Peyer's patch (tissue), 4 donors: Measurements from ENCODE around the gene FGF16. TPM values are rescaled to one million over a fixed set of nuclear protein-coding genes. Genes with fewer than 3 reads are reported as not detected.

Experiments used
- DNase-seq, 3 donors: peaks; one replicate each; pipeline ENCODE4 v3.0.0-alpha.2; 2017 to 2019
- H3K27ac ChIP-seq, 4 donors: fragments of 200-600 bp; sonication (generic); one replicate each; pipeline ENCODE4 v1.5.1; 2016 to 2019
- H3K27me3 ChIP-seq, 2 donors: fragments of 200-600 bp; sonication (generic); one replicate each; pipeline ENCODE4 v1.5.1; 2019
- H3K36me3 ChIP-seq, 3 donors: fragments of 200-600 bp; sonication (generic); one replicate each; pipeline ENCODE4 v1.5.1; 2016 to 2019
- H3K4me1 ChIP-seq, 4 donors: fragments of 200-600 bp; sonication (generic); one replicate each; pipeline ENCODE4 v1.5.1; 2016 to 2019
- H3K4me3 ChIP-seq, 4 donors: fragments of 200-600 bp; sonication (generic); 1 replicate in 3 of 4; 2 replicates in 1 of 4; pipeline ENCODE4 v1.5.1; 2016 to 2019; ENCODE audit warnings: mild to moderate bottlenecking in 1 of 4
- H3K9me3 ChIP-seq, 4 donors: fragments of 200-600 bp; sonication (generic); one replicate each; pipeline ENCODE4 v1.5.1; 2016 to 2019; ENCODE audit warnings: mild to moderate bottlenecking in 1 of 4
- POLR2A ChIP-seq, 2 donors: fragments of 450-650 bp; IDR thresholded peaks; one replicate each; pipeline ENCODE4 v1.5.1; 2017; ENCODE audit warnings: antibody characterized with exemption in 2 of 2, mild to moderate bottlenecking in 2 of 2, moderate library complexity in 2 of 2
- total RNA-seq, 4 donors: library from RNA; depleted of rRNA; stranded (reverse); fragments of >200 nt; gene quantifications; one replicate each; pipeline ENCODE4 v1.1.0, GENCODE V29; 2016
- TF ChIP-seq, protein P1 (sequence below), 6 experiments: fragments of 450-650 bp in 4 of 6; fragments of 200-600 bp in 2 of 6; sonication (generic) in 1 of 6; IDR thresholded peaks; one replicate each; pipeline ENCODE4 v1.5.1; 2017 to 2019; ENCODE audit warnings: antibody characterized with exemption in 6 of 6, mild to moderate bottlenecking in 3 of 6, moderate library complexity in 1 of 6

Gene FGF16
- total RNA-seq, 4 donors from 2014 or later: not detected

GRCh38 chrX:77441033-77441432 is 6.2 kb upstream of the FGF16 start:
- Histone ChIP-seq H3K4me1 (no peaks in the 10 kb centered on the region), H3K27ac (no peak overlapping the region), H3K9me3 (no peaks in the 10 kb centered on the region), H3K36me3 (no peaks in the 10 kb centered on the region), H3K4me3 (no peak overlapping the region), H3K27me3 (no peaks in the 10 kb centered on the region)
- no peak for DNase-seq
- TF ChIP-seq, protein P1, sequence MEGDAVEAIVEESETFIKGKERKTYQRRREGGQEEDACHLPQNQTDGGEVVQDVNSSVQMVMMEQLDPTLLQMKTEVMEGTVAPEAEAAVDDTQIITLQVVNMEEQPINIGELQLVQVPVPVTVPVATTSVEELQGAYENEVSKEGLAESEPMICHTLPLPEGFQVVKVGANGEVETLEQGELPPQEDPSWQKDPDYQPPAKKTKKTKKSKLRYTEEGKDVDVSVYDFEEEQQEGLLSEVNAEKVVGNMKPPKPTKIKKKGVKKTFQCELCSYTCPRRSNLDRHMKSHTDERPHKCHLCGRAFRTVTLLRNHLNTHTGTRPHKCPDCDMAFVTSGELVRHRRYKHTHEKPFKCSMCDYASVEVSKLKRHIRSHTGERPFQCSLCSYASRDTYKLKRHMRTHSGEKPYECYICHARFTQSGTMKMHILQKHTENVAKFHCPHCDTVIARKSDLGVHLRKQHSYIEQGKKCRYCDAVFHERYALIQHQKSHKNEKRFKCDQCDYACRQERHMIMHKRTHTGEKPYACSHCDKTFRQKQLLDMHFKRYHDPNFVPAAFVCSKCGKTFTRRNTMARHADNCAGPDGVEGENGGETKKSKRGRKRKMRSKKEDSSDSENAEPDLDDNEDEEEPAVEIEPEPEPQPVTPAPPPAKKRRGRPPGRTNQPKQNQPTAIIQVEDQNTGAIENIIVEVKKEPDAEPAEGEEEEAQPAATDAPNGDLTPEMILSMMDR (IDR thresholded peaks at IDR 0.05): no peak
- TF ChIP-seq POLR2A (IDR thresholded peaks at IDR 0.05): no peak

DNA sequence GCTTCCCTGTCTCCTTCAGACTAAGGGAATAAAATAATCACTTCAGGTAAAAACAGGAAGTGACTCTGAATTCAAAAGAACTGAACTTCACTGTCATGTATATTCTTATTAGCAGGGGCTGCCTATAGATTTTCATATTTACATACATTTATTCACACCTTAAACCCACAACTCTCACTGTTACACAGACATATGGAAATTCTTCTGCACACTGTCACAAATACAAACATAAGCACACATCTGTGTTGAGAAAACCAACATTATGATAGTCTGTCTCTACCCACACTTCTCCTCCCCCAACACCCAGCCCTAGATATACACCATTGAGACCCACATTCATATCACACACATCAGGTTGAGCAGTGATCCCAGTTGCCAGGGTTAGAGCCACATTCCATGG is 5.7 kb upstream of the FGF16 start:
- H3K36me3 ChIP-seq: no peaks in the 10 kb centered on the region
- TF ChIP-seq, protein P1 (IDR thresholded peaks at IDR 0.05): no peak
- TF ChIP-seq POLR2A (IDR thresholded peaks at IDR 0.05): no peak

GRCh38 chrX:77442728-77443127 is 4.5 kb upstream of the FGF16 start:
- no peak for TF ChIP-seq POLR2A (IDR thresholded peaks at IDR 0.05)
- TF ChIP-seq, protein P1 (IDR thresholded peaks at IDR 0.05): no peak
- Histone ChIP-seq H3K9me3 (no peaks in the 10 kb centered on the region), H3K4me1 (no peaks in the 10 kb centered on the region), H3K27me3 (no peaks in the 10 kb centered on the region), H3K27ac (no peak overlapping the region), H3K36me3 (no peaks in the 10 kb centered on the region), H3K4me3 (no peak overlapping the region)
- no peak for DNase-seq

More for the DNA sequence above, 5.7 kb upstream of the FGF16 start:
- no peaks in the 10 kb centered on the region for H3K9me3 ChIP-seq
- H3K27ac ChIP-seq: no peak overlapping the region
- DNase-seq: no peak
- no peaks in the 10 kb centered on the region for H3K27me3 ChIP-seq
- no peaks in the 10 kb centered on the region for H3K4me1 ChIP-seq
- no peak overlapping the region for H3K4me3 ChIP-seq

GRCh38 chrX:77444075-77444474 is 3.1 kb upstream of the FGF16 start:
- Histone ChIP-seq H3K27me3 (no peaks in the 10 kb centered on the region), H3K4me3 (no peak overlapping the region), H3K36me3 (no peaks in the 10 kb centered on the region), H3K4me1 (no peaks in the 10 kb centered on the region), H3K9me3 (no peaks in the 10 kb centered on the region), H3K27ac (no peak overlapping the region)
- TF ChIP-seq POLR2A (IDR thresholded peaks at IDR 0.05): no peak
- TF ChIP-seq, protein P1 (IDR thresholded peaks at IDR 0.05): no peak
- no peak for DNase-seq

DNA sequence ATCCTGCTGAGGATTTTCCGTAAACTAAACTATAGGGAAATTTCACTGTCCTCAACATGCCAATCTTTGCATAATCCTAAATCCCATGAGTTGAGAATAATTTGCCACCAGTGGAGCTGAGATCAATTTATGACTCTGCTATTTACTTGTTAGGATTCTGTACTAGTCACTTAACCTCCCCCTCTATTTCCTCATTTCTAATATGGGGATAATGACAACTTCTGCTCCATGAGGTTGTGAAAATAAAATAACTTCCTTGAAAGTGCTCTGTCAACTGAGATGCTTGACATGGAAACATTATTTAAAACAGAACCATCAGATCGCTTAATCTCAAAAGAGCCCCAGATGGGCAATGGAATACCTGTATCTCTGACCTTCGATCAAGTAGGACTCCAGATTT is 2.6 kb upstream of the FGF16 start:
- H3K36me3 ChIP-seq: no peaks in the 10 kb centered on the region
- no peaks in the 10 kb centered on the region for H3K4me1 ChIP-seq
- H3K4me3 ChIP-seq: no peak overlapping the region
- no peak overlapping the region for H3K27ac ChIP-seq
- no peak for TF ChIP-seq POLR2A (IDR thresholded peaks at IDR 0.05)
- TF ChIP-seq, protein P1 (IDR thresholded peaks at IDR 0.05): no peak
- no peaks in the 10 kb centered on the region for H3K9me3 ChIP-seq
- no peak for DNase-seq
- H3K27me3 ChIP-seq: no peaks in the 10 kb centered on the region

DNA sequence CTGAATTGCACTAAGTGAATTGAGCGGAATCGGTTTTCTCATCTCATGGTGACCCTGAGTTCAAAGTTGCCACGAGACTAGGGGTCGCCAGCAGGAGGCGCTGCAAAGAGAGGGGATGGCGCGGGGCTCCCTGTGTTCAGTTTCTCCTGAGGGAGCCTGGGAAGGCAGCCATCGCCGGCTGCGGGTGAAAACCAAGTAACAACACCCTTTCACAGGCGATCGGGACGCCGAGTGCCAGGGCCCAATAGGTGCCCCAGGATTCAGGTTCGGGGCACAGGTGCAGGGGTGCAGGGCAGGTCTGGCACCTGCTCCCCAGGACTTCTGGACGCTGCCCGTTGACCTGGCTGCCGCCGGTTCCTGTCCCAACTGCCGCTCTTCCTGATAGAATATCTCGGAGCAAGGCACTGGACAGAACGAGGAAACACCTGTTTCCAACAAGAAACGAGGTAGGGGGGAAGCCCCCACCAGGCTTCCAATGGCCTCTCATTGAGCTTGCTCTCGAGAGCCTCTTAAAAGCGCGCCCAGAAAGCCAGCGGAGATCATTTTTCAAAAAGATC is 1.1 kb upstream of the FGF16 start:
- no peaks in the 10 kb centered on the region for H3K4me1 ChIP-seq
- H3K27me3 ChIP-seq: no peaks in the 10 kb centered on the region
- H3K9me3 ChIP-seq: no peaks in the 10 kb centered on the region
- TF ChIP-seq, protein P1 (IDR thresholded peaks at IDR 0.05): peak in 1 of 6 experiments; percentile 25
- TF ChIP-seq POLR2A (IDR thresholded peaks at IDR 0.05): no peak
- H3K27ac ChIP-seq: no peak overlapping the region
- peak overlapping the region in 3 of 4 donors; percentile 2 to 46 (median 37) for H3K4me3 ChIP-seq
- peak in 1 of 3 donors; percentile 40 for DNase-seq
- no peaks in the 10 kb centered on the region for H3K36me3 ChIP-seq
